ENCODE measurements around the gene TRIP4. TPM values are rescaled to one million over a fixed set of nuclear protein-coding genes. Genes with fewer than 3 reads are reported as not detected.

Gene TRIP4
- total and polyA plus RNA-seq, 2 donors (not counting 3 experiments of a cell fraction or from before 2014, with no cell fraction given): 10.9 to 31.1 TPM

GRCh38 chr15:64443016-64443415, 55.4 kb downstream of the TRIP4 start:
- POLR2A ChIA-PET: interaction anchor here (0.5 kb wide), 1 partner anchor 195 kb away, joined by 6 read pairs; no protein-coding TSS in a partner anchor
- H3K9ac ChIP-seq (replicated peaks; ENCODE audit: extremely low read depth, insufficient read depth, low read length): peak overlapping the region; percentile 75
- H3K4me1 ChIP-seq (ENCODE audit: control insufficient read depth, extremely low read depth, insufficient read depth, low read length): peaks cover 34% of the 10 kb centered on the region
- FAIRE-seq: no peak
- no peak for TF ChIP-seq POLR2AphosphoS5 (IDR thresholded peaks at IDR 0.05; ENCODE audit: insufficient read depth, low read depth, low read length)
- TF ChIP-seq MAX (IDR thresholded peaks at IDR 0.05; ENCODE audit: insufficient read depth, insufficient read length): no peak
- TF ChIP-seq EZH2 (IDR thresholded peaks at IDR 0.05; ENCODE audit: borderline replicate concordance, low read depth, low read length, severe bottlenecking): no peak
- no peak for TF ChIP-seq GATA2 (IDR thresholded peaks at IDR 0.05; ENCODE audit: insufficient read depth, insufficient read length, low read depth, low read length)
- no peak for TF ChIP-seq CTCF (IDR thresholded peaks at IDR 0.05; ENCODE audit: extremely low read depth in 1 of 2, insufficient read depth in 1 of 2, low read depth in 1 of 2, low read length in 2 of 2)
- no peak for TF ChIP-seq FOS (IDR thresholded peaks at IDR 0.05; ENCODE audit: borderline replicate concordance, insufficient read depth, low read length)
- no peak for TF ChIP-seq JUN (IDR thresholded peaks at IDR 0.05; ENCODE audit: borderline replicate concordance, insufficient read depth, insufficient read length, low read depth)
- H3K27me3 ChIP-seq (ENCODE audit: control insufficient read depth in 2 of 2, insufficient read depth in 2 of 2, low read length in 2 of 2): no peaks in the 10 kb centered on the region
- dilution Hi-C loops (cut with MboI; ENCODE audit: extremely low pct_ligation_motif_present, low sequenced_read_pairs) (no loop called here), intact Hi-C loops (cut with micrococcal nuclease) (no loop called here)
- H4K20me1 ChIP-seq (replicated peaks; ENCODE audit: control insufficient read depth, extremely low read depth, insufficient read depth, low read length): no peaks in the 10 kb centered on the region
- DNase-seq (ENCODE audit: low read depth, low spot score): no peak
- no peaks in the 10 kb centered on the region for H3K9me3 ChIP-seq (replicated peaks; ENCODE audit: control insufficient read depth, insufficient read depth, low read length)
- H3K79me2 ChIP-seq (ENCODE audit: control insufficient read depth, insufficient read depth, low read length): no peaks in the 10 kb centered on the region
- H3K9me1 ChIP-seq (replicated peaks; ENCODE audit: control insufficient read depth, extremely low read depth, insufficient read depth, low read length): no peaks in the 10 kb centered on the region
- peak overlapping the region; percentile 82 for H3K4me2 ChIP-seq (ENCODE audit: insufficient read depth, low read length)
- peak overlapping the region; percentile 97 for H3K27ac ChIP-seq (ENCODE audit: insufficient read depth, low read depth, low read length)
- H3K36me3 ChIP-seq (ENCODE audit: control insufficient read depth in 2 of 2, extremely low read depth in 1 of 2, insufficient read depth in 2 of 2, low read length in 2 of 2): peaks cover under 1 to 7% of the 10 kb centered on the region in 2 experiments
- no TSS peak for BruUV-seq (replicated peaks)
- no peak overlapping the region for H3K4me3 ChIP-seq (replicated peaks in 1 of 3; ENCODE audit: insufficient read depth in 1 of 3, low read depth in 1 of 3, low read length in 3 of 3)
- CTCF ChIA-PET: interaction anchor here (1.2 to 3.1 kb wide), 2 partner anchors 16 to 17 kb away, joined by 4 to 14 read pairs; partner anchors contain the start of gene ZNF609
- H2AFZ ChIP-seq (ENCODE audit: low read depth, low read length): peak overlapping the region; percentile 24

Data from endothelial cell of umbilical vein (primary cell).